HepG2 (cell line): ENCODE measurements around the gene CHRNB1. TPM values are rescaled to one million over a fixed set of nuclear protein-coding genes. Genes with fewer than 3 reads are reported as not detected.

Experiments
- AFF4 ChIP-seq: sonication (generic); formaldehyde crosslinking; IDR thresholded peaks from 2 replicates; pipeline ENCODE4 v1.4.0; 2020; ENCODE audit warnings: missing genetic modification reagents
- ARNT ChIP-seq: fragments of 450-650 bp; IDR thresholded peaks from 2 replicates; pipeline ENCODE4 v1.6.1; 2017
- CBX2 ChIP-seq, 2 experiments: fragments of 200-600 bp in 1 of 2; sonication (generic); formaldehyde crosslinking in 1 of 2; IDR thresholded peaks; 2 replicates each; pipeline versions ENCODE4 v1.7.0 to v1.8.1; 2018 to 2022; ENCODE audit warnings: low read depth in 2 of 2, low read length in 1 of 2, mild to moderate bottlenecking in 1 of 2, missing genetic modification reagents in 1 of 2
- CHD4 ChIP-seq: fragments of 200-600 bp; sonication (generic); IDR thresholded peaks from 2 replicates; pipeline ENCODE4 v1.7.0; 2017; ENCODE audit warnings: mild to moderate bottlenecking, low read length, borderline replicate concordance
- GTF2F1 ChIP-seq: fragments of 150-350 bp; IDR thresholded peaks from 2 replicates; pipeline ENCODE4 v1.6.1; 2014; ENCODE audit warnings: low read length
- HOXD1 ChIP-seq: sonication (generic); formaldehyde crosslinking; IDR thresholded peaks from 2 replicates; pipeline ENCODE4 v1.5.0; 2020; ENCODE audit warnings: missing genetic modification reagents
- IRX3 ChIP-seq: sonication (generic); formaldehyde crosslinking; IDR thresholded peaks from 2 replicates; pipeline ENCODE4 v1.8.1; 2023; ENCODE audit warnings: mild to moderate bottlenecking, low read depth, missing genetic modification reagents, borderline replicate concordance
- MED1 ChIP-seq: sonication (generic); formaldehyde crosslinking; IDR thresholded peaks from 2 replicates; pipeline ENCODE4 v1.4.0; 2020; ENCODE audit warnings: missing genetic modification reagents
- MEIS2 ChIP-seq: sonication (generic); formaldehyde crosslinking; IDR thresholded peaks from 2 replicates; pipeline ENCODE4 v1.9.0; 2021; ENCODE audit warnings: mild to moderate bottlenecking, missing genetic modification reagents
- MTA1 ChIP-seq: sonication (generic); formaldehyde crosslinking; IDR thresholded peaks from 2 replicates; pipeline ENCODE4 v1.4.0; 2020; ENCODE audit warnings: missing genetic modification reagents, mild to moderate bottlenecking, borderline replicate concordance
- NFRKB ChIP-seq: fragments of 450-650 bp; IDR thresholded peaks from 2 replicates; pipeline ENCODE4 v1.6.1; 2017
- PITX1 ChIP-seq: sonication (generic); formaldehyde crosslinking; IDR thresholded peaks from 2 replicates; pipeline ENCODE4 v1.5.1; 2020; ENCODE audit warnings: mild to moderate bottlenecking, missing genetic modification reagents
- SKI ChIP-seq: fragments of 450-650 bp; IDR thresholded peaks from one replicate; pipeline ENCODE4 v1.6.1; 2018; ENCODE audit warnings: mild to moderate bottlenecking; ENCODE audit not compliant: partially characterized antibody
- SRSF4 ChIP-seq: fragments of 200-400 bp; formaldehyde crosslinking; IDR thresholded peaks from one replicate; pipeline ENCODE4 v1.6.1; 2018; ENCODE audit warnings: mild to moderate bottlenecking, low read depth, low read length, moderate library complexity; ENCODE audit not compliant: poor library complexity, severe bottlenecking
- ZNF451 ChIP-seq: sonication (generic); formaldehyde crosslinking; IDR thresholded peaks from 2 replicates; pipeline ENCODE4 v1.5.0; 2020; ENCODE audit warnings: mild to moderate bottlenecking, missing genetic modification reagents
- ZNF577 ChIP-seq: sonication (generic); formaldehyde crosslinking; IDR thresholded peaks from 2 replicates; pipeline ENCODE4 v1.4.0; 2020; ENCODE audit warnings: mild to moderate bottlenecking, low read depth, missing genetic modification reagents, borderline replicate concordance
- polyA plus RNA-seq, 8 experiments: library from polyadenylated mRNA; depleted of rRNA in 3 of 8; stranded (reverse) in 7 of 8; unstranded in 1 of 8; fragments of >200 nt; fragmentation: Illumina TruSeq in 4 of 8; extraction: Trizol in 4 of 8; gene quantifications; 2 replicates each; pipeline versions ENCODE4 v1.2.1 to v1.2.3, GENCODE V29; 2011 to 2016; ENCODE audit warnings: low read depth in 4 of 8, missing spikeins in 1 of 8, mixed read lengths in 1 of 8; ENCODE audit not compliant: insufficient read depth in 1 of 8
- total RNA-seq, 5 experiments: library from RNA; depleted of rRNA; stranded (reverse); fragments of >200 nt; fragmentation: Illumina TruSeq; extraction: Trizol; gene quantifications; 2 replicates each; pipeline ENCODE4 v1.2.3, GENCODE V29; 2016; ENCODE audit warnings: low read depth in 1 of 5
- TF ChIP-seq, protein P1 (sequence below): sonication (generic); formaldehyde crosslinking; IDR thresholded peaks from 2 replicates; pipeline ENCODE4 v1.8.0; 2022; ENCODE audit warnings: mild to moderate bottlenecking, missing genetic modification reagents; ENCODE audit not compliant: insufficient replicate concordance
- TF ChIP-seq, protein P2 (sequence below): IDR thresholded peaks from 2 replicates; pipeline ENCODE4 v1.4.0; 2020; ENCODE audit warnings: mild to moderate bottlenecking, missing genetic modification reagents
- TF ChIP-seq, protein P3 (sequence below): IDR thresholded peaks from 2 replicates; pipeline ENCODE4 v1.6.1; 2016; ENCODE audit warnings: missing genetic modification reagents, missing compliant biosample characterization
- TF ChIP-seq, protein P4 (sequence below): sonication (generic); formaldehyde crosslinking; IDR thresholded peaks from 2 replicates; pipeline ENCODE4 v1.4.0; 2020; ENCODE audit warnings: mild to moderate bottlenecking, missing genetic modification reagents

The CHRNB1 gene
- total and polyA plus RNA-seq, 2 of the 13 experiments (the other 11 are each of a cell fraction or from before 2014, with no cell fraction given), result 5.4 to 33.7 TPM

DNA sequence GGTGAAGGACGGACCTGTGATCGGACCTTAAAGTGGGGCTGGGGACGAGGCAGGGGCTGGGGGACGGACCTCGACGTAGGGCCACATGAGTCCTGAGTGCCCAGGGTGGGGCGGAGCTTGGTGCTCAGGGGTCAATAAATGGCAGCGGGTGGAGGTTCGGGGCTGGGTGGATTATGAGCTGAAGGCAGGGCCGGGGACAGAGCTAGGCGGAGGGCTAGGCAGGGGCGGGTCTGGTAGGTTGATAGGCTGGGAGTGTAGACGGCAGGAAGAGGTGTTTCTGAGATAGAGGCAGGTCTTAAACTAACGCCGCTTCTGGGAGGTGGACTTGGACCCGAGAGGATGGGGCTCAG lies 733 bp downstream of the CHRNB1 start (continued):
- TF ChIP-seq PITX1 (0 out of 2 replicates have a peak, but pooled peaks have one; percentile 3), HOXD1 (CRISPR knock-in tag) (no peak), CHD4 (no peak), NFRKB (no peak), GTF2F1 (no peak), MEIS2 (CRISPR knock-in tag) (no peak), ZNF451 (CRISPR knock-in tag) (no peak), MED1 (no peak), ARNT (no peak), CBX2 (IDR thresholded peaks at IDR 0.05; ENCODE audit: low read depth, low read length) (no peak), CBX2 (CRISPR knock-in tag; IDR thresholded peaks at IDR 0.05; ENCODE audit: low read depth) (no peak), MTA1 (CRISPR knock-in tag) (no peak), SKI (no peak), IRX3 (CRISPR knock-in tag) (no peak), ZNF577 (CRISPR knock-in tag) (no peak), AFF4 (CRISPR knock-in tag) (no peak), SRSF4 (no peak)
- TF ChIP-seq, protein P1, sequence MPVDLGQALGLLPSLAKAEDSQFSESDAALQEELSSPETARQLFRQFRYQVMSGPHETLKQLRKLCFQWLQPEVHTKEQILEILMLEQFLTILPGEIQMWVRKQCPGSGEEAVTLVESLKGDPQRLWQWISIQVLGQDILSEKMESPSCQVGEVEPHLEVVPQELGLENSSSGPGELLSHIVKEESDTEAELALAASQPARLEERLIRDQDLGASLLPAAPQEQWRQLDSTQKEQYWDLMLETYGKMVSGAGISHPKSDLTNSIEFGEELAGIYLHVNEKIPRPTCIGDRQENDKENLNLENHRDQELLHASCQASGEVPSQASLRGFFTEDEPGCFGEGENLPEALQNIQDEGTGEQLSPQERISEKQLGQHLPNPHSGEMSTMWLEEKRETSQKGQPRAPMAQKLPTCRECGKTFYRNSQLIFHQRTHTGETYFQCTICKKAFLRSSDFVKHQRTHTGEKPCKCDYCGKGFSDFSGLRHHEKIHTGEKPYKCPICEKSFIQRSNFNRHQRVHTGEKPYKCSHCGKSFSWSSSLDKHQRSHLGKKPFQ (CRISPR knock-in tag), result no peak
- TF ChIP-seq, protein P2, sequence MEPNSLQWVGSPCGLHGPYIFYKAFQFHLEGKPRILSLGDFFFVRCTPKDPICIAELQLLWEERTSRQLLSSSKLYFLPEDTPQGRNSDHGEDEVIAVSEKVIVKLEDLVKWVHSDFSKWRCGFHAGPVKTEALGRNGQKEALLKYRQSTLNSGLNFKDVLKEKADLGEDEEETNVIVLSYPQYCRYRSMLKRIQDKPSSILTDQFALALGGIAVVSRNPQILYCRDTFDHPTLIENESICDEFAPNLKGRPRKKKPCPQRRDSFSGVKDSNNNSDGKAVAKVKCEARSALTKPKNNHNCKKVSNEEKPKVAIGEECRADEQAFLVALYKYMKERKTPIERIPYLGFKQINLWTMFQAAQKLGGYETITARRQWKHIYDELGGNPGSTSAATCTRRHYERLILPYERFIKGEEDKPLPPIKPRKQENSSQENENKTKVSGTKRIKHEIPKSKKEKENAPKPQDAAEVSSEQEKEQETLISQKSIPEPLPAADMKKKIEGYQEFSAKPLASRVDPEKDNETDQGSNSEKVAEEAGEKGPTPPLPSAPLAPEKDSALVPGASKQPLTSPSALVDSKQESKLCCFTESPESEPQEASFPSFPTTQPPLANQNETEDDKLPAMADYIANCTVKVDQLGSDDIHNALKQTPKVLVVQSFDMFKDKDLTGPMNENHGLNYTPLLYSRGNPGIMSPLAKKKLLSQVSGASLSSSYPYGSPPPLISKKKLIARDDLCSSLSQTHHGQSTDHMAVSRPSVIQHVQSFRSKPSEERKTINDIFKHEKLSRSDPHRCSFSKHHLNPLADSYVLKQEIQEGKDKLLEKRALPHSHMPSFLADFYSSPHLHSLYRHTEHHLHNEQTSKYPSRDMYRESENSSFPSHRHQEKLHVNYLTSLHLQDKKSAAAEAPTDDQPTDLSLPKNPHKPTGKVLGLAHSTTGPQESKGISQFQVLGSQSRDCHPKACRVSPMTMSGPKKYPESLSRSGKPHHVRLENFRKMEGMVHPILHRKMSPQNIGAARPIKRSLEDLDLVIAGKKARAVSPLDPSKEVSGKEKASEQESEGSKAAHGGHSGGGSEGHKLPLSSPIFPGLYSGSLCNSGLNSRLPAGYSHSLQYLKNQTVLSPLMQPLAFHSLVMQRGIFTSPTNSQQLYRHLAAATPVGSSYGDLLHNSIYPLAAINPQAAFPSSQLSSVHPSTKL (CRISPR knock-in tag), result no peak
- TF ChIP-seq, protein P3, sequence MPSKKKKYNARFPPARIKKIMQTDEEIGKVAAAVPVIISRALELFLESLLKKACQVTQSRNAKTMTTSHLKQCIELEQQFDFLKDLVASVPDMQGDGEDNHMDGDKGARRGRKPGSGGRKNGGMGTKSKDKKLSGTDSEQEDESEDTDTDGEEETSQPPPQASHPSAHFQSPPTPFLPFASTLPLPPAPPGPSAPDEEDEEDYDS (CRISPR knock-in tag), result peak; percentile 85
- TF ChIP-seq, protein P4, sequence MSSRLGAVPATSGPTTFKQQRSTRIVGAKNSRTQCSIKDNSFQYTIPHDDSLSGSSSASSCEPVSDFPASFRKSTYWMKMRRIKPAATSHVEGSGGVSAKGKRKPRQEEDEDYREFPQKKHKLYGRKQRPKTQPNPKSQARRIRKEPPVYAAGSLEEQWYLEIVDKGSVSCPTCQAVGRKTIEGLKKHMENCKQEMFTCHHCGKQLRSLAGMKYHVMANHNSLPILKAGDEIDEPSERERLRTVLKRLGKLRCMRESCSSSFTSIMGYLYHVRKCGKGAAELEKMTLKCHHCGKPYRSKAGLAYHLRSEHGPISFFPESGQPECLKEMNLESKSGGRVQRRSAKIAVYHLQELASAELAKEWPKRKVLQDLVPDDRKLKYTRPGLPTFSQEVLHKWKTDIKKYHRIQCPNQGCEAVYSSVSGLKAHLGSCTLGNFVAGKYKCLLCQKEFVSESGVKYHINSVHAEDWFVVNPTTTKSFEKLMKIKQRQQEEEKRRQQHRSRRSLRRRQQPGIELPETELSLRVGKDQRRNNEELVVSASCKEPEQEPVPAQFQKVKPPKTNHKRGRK (CRISPR knock-in tag), result no peak
